HEK293 (cell line): ENCODE measurements around the gene VAT1.
A peak's percentile ranks its signal among the peaks of the same experiment; 100 is the strongest.

Source experiments
- GFI1B ChIP-seq: fragments of 450-650 bp; formaldehyde crosslinking; IDR thresholded peaks from 2 replicates; pipeline ENCODE4 v1.5.1; 2016; ENCODE audit warnings: missing biosample characterization, missing genetic modification characterization
- GLIS1 ChIP-seq: fragments of 450-650 bp; formaldehyde crosslinking; IDR thresholded peaks from 2 replicates; pipeline ENCODE4 v1.5.1; 2016; ENCODE audit warnings: missing biosample characterization, missing genetic modification characterization
- KLF16 ChIP-seq: fragments of 450-650 bp; formaldehyde crosslinking; IDR thresholded peaks from 2 replicates; pipeline ENCODE4 v1.5.1; 2017; ENCODE audit warnings: missing biosample characterization, missing genetic modification characterization
- MYNN ChIP-seq: fragments of 450-650 bp; formaldehyde crosslinking; IDR thresholded peaks from 2 replicates; pipeline ENCODE4 v1.5.1; 2016; ENCODE audit warnings: missing biosample characterization, missing genetic modification characterization, borderline replicate concordance
- ZBTB21 ChIP-seq: fragments of 450-650 bp; formaldehyde crosslinking; IDR thresholded peaks from 2 replicates; pipeline ENCODE4 v1.5.1; 2017; ENCODE audit warnings: missing biosample characterization, missing genetic modification characterization
- ZFP37 ChIP-seq: fragments of 450-650 bp; formaldehyde crosslinking; IDR thresholded peaks from 2 replicates; pipeline ENCODE4 v1.5.1; 2016; ENCODE audit warnings: missing biosample characterization, missing genetic modification characterization
- ZFP69B ChIP-seq: fragments of 450-650 bp; formaldehyde crosslinking; IDR thresholded peaks from 2 replicates; pipeline ENCODE4 v1.5.1; 2016; ENCODE audit warnings: missing biosample characterization, missing genetic modification characterization
- ZNF223 ChIP-seq: fragments of 450-650 bp; formaldehyde crosslinking; IDR thresholded peaks from 2 replicates; pipeline ENCODE4 v1.5.1; 2016; ENCODE audit warnings: missing biosample characterization, missing genetic modification characterization
- ZNF501 ChIP-seq: fragments of 450-650 bp; formaldehyde crosslinking; IDR thresholded peaks from 2 replicates; pipeline ENCODE4 v1.5.1; 2016; ENCODE audit warnings: missing biosample characterization, missing genetic modification characterization
- ZNF558 ChIP-seq: fragments of 450-650 bp; formaldehyde crosslinking; IDR thresholded peaks from 2 replicates; pipeline ENCODE4 v1.5.1; 2016; ENCODE audit warnings: missing biosample characterization, missing genetic modification characterization
- ZNF560 ChIP-seq: fragments of 450-650 bp; formaldehyde crosslinking; IDR thresholded peaks from 2 replicates; pipeline ENCODE4 v1.5.1; 2017; ENCODE audit warnings: missing biosample characterization, missing genetic modification characterization, borderline replicate concordance
- ZNF629 ChIP-seq: fragments of 450-650 bp; formaldehyde crosslinking; IDR thresholded peaks from 2 replicates; pipeline ENCODE4 v1.5.1; 2017; ENCODE audit warnings: missing biosample characterization, missing genetic modification characterization
- ZNF670 ChIP-seq: fragments of 450-650 bp; formaldehyde crosslinking; IDR thresholded peaks from 2 replicates; pipeline ENCODE4 v1.5.1; 2016; ENCODE audit warnings: missing biosample characterization, missing genetic modification characterization, low read depth
- ZNF677 ChIP-seq: fragments of 450-650 bp; IDR thresholded peaks from 2 replicates; pipeline ENCODE4 v1.5.0; 2018; ENCODE audit warnings: missing biosample characterization, mild to moderate bottlenecking, missing genetic modification characterization, moderate library complexity
- TF ChIP-seq, protein P1 (sequence below): fragments of 450-650 bp; formaldehyde crosslinking; IDR thresholded peaks from 2 replicates; pipeline ENCODE4 v1.5.1; 2016; ENCODE audit warnings: missing biosample characterization, missing genetic modification characterization
- TF ChIP-seq, protein P2 (sequence below): fragments of 450-650 bp; formaldehyde crosslinking; IDR thresholded peaks from 2 replicates; pipeline ENCODE4 v1.5.0; 2017; ENCODE audit warnings: missing biosample characterization, missing genetic modification characterization, borderline replicate concordance
- TF ChIP-seq, protein P3 (sequence below): fragments of 450-650 bp; formaldehyde crosslinking; IDR thresholded peaks from 2 replicates; pipeline ENCODE4 v1.5.1; 2016; ENCODE audit warnings: missing biosample characterization, missing genetic modification characterization
- TF ChIP-seq, protein P4 (sequence below): fragments of 450-650 bp; formaldehyde crosslinking; conservative IDR thresholded peaks from 2 replicates; pipeline ENCODE4 v1.5.1; 2016; ENCODE audit warnings: low read depth, missing biosample characterization, missing genetic modification characterization
- TF ChIP-seq, protein P5 (sequence below): fragments of 450-650 bp; formaldehyde crosslinking; IDR thresholded peaks from 2 replicates; pipeline ENCODE4 v1.5.1; 2016; ENCODE audit warnings: missing biosample characterization, missing genetic modification characterization
- TF ChIP-seq, protein P6 (sequence below): fragments of 450-650 bp; formaldehyde crosslinking; IDR thresholded peaks from 2 replicates; pipeline ENCODE4 v1.5.1; 2017; ENCODE audit warnings: missing biosample characterization, missing genetic modification characterization
- TF ChIP-seq, protein P7 (sequence below): fragments of 450-650 bp; formaldehyde crosslinking; IDR thresholded peaks from 2 replicates; pipeline ENCODE4 v1.5.1; 2016; ENCODE audit warnings: missing biosample characterization, missing genetic modification characterization
- TF ChIP-seq, protein P8 (sequence below): fragments of 450-650 bp; formaldehyde crosslinking; IDR thresholded peaks from 2 replicates; pipeline ENCODE4 v1.5.1; 2016; ENCODE audit warnings: missing biosample characterization, missing genetic modification characterization, borderline replicate concordance

The VAT1 gene

DNA sequence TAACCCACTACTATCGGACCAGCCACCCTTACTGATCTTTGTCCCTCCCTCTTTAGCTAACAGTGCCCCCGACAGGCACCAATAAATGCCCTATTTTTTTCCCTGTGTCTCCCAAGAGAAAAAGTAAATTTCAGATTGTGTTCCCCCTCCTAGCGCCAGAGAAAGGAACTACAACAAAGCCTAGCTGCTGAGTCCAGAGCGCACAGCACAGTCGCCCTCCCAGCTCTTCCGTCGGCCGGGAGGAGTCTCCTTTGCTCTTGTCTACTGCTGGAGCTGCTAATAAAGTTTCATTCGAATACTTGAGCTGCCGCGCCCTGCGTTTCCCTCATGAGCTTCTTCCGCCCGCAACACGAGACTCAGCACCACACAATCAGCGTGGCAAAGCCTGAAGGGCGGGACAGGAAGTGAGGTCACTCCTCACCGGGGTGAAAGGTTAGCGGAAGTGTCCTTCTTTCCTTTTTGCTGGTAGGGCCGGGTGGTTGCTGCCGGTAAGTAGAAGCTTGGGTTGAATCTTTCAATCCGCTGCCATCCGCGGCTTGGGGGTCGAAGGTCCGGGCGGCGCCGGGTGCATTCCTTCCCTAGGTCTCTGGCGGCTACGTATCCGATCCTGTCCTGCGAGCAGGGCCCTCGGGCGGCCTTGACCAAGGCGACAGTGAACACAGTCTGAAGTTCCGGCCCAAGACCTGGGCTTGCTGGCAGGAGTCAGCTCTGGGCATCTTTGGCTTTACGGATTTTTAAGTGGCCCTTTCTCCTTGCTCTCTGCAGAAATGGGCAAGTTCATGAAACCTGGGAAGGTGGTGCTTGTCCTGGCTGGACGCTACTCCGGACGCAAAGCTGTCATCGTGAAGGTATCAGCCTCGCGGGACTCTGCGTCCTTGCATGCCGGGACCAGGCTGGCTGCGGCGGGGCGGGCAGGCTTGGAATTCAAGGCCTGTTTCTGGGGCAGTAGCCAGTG lies 23.9 kb downstream of the VAT1 start, which contains the start of gene RPL27 (continued):
- TF ChIP-seq, protein P1, sequence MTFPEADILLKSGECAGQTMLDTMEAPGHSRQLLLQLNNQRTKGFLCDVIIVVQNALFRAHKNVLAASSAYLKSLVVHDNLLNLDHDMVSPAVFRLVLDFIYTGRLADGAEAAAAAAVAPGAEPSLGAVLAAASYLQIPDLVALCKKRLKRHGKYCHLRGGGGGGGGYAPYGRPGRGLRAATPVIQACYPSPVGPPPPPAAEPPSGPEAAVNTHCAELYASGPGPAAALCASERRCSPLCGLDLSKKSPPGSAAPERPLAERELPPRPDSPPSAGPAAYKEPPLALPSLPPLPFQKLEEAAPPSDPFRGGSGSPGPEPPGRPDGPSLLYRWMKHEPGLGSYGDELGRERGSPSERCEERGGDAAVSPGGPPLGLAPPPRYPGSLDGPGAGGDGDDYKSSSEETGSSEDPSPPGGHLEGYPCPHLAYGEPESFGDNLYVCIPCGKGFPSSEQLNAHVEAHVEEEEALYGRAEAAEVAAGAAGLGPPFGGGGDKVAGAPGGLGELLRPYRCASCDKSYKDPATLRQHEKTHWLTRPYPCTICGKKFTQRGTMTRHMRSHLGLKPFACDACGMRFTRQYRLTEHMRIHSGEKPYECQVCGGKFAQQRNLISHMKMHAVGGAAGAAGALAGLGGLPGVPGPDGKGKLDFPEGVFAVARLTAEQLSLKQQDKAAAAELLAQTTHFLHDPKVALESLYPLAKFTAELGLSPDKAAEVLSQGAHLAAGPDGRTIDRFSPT, result peak; percentile 87
- TF ChIP-seq ZNF677, result no peak
- TF ChIP-seq ZNF560 (tag by site-specific recombination), result no peak
- TF ChIP-seq ZNF558, result peak; percentile 91; the same call in 1 of the 2 replicates
- peak; percentile 95 for TF ChIP-seq ZBTB21 (tag by site-specific recombination)
- peak; percentile 99 for TF ChIP-seq KLF16 (tag by site-specific recombination)
- TF ChIP-seq, protein P2, sequence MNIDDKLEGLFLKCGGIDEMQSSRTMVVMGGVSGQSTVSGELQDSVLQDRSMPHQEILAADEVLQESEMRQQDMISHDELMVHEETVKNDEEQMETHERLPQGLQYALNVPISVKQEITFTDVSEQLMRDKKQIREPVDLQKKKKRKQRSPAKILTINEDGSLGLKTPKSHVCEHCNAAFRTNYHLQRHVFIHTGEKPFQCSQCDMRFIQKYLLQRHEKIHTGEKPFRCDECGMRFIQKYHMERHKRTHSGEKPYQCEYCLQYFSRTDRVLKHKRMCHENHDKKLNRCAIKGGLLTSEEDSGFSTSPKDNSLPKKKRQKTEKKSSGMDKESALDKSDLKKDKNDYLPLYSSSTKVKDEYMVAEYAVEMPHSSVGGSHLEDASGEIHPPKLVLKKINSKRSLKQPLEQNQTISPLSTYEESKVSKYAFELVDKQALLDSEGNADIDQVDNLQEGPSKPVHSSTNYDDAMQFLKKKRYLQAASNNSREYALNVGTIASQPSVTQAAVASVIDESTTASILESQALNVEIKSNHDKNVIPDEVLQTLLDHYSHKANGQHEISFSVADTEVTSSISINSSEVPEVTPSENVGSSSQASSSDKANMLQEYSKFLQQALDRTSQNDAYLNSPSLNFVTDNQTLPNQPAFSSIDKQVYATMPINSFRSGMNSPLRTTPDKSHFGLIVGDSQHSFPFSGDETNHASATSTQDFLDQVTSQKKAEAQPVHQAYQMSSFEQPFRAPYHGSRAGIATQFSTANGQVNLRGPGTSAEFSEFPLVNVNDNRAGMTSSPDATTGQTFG, result no peak; the same call in 1 of the 2 replicates
- peak; percentile 98 for TF ChIP-seq ZNF629 (tag by site-specific recombination)
- TF ChIP-seq, protein P3, sequence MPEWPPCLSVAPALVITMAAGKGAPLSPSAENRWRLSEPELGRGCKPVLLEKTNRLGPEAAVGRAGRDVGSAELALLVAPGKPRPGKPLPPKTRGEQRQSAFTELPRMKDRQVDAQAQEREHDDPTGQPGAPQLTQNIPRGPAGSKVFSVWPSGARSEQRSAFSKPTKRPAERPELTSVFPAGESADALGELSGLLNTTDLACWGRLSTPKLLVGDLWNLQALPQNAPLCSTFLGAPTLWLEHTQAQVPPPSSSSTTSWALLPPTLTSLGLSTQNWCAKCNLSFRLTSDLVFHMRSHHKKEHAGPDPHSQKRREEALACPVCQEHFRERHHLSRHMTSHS (tag by site-specific recombination), result no peak
- TF ChIP-seq, protein P4, sequence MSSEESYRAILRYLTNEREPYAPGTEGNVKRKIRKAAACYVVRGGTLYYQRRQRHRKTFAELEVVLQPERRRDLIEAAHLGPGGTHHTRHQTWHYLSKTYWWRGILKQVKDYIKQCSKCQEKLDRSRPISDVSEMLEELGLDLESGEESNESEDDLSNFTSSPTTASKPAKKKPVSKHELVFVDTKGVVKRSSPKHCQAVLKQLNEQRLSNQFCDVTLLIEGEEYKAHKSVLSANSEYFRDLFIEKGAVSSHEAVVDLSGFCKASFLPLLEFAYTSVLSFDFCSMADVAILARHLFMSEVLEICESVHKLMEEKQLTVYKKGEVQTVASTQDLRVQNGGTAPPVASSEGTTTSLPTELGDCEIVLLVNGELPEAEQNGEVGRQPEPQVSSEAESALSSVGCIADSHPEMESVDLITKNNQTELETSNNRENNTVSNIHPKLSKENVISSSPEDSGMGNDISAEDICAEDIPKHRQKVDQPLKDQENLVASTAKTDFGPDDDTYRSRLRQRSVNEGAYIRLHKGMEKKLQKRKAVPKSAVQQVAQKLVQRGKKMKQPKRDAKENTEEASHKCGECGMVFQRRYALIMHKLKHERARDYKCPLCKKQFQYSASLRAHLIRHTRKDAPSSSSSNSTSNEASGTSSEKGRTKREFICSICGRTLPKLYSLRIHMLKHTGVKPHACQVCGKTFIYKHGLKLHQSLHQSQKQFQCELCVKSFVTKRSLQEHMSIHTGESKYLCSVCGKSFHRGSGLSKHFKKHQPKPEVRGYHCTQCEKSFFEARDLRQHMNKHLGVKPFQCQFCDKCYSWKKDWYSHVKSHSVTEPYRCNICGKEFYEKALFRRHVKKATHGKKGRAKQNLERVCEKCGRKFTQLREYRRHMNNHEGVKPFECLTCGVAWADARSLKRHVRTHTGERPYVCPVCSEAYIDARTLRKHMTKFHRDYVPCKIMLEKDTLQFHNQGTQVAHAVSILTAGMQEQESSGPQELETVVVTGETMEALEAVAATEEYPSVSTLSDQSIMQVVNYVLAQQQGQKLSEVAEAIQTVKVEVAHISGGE (tag by site-specific recombination), result peak; percentile 97
- TF ChIP-seq ZFP37 (tag by site-specific recombination), result peak; percentile 94
- TF ChIP-seq, protein P5, sequence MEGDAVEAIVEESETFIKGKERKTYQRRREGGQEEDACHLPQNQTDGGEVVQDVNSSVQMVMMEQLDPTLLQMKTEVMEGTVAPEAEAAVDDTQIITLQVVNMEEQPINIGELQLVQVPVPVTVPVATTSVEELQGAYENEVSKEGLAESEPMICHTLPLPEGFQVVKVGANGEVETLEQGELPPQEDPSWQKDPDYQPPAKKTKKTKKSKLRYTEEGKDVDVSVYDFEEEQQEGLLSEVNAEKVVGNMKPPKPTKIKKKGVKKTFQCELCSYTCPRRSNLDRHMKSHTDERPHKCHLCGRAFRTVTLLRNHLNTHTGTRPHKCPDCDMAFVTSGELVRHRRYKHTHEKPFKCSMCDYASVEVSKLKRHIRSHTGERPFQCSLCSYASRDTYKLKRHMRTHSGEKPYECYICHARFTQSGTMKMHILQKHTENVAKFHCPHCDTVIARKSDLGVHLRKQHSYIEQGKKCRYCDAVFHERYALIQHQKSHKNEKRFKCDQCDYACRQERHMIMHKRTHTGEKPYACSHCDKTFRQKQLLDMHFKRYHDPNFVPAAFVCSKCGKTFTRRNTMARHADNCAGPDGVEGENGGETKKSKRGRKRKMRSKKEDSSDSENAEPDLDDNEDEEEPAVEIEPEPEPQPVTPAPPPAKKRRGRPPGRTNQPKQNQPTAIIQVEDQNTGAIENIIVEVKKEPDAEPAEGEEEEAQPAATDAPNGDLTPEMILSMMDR, result peak; percentile 94
- no peak; the same call in 1 of the 2 replicates for TF ChIP-seq GFI1B
- no peak for TF ChIP-seq ZNF670
- peak; percentile 58; the same call in 1 of the 2 replicates for TF ChIP-seq GLIS1 (tag by site-specific recombination)
- TF ChIP-seq, protein P6, sequence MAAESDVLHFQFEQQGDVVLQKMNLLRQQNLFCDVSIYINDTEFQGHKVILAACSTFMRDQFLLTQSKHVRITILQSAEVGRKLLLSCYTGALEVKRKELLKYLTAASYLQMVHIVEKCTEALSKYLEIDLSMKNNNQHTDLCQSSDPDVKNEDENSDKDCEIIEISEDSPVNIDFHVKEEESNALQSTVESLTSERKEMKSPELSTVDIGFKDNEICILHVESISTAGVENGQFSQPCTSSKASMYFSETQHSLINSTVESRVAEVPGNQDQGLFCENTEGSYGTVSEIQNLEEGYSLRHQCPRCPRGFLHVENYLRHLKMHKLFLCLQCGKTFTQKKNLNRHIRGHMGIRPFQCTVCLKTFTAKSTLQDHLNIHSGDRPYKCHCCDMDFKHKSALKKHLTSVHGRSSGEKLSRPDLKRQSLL (tag by site-specific recombination), result peak; percentile 98
- peak; percentile 97 for TF ChIP-seq ZNF501
- peak; percentile 66 for TF ChIP-seq MYNN (tag by site-specific recombination)
- peak; percentile 74; the same call in 1 of the 2 replicates for TF ChIP-seq ZNF223 (tag by site-specific recombination)
- peak; percentile 92 for TF ChIP-seq ZFP69B (tag by site-specific recombination)
- TF ChIP-seq, protein P7, sequence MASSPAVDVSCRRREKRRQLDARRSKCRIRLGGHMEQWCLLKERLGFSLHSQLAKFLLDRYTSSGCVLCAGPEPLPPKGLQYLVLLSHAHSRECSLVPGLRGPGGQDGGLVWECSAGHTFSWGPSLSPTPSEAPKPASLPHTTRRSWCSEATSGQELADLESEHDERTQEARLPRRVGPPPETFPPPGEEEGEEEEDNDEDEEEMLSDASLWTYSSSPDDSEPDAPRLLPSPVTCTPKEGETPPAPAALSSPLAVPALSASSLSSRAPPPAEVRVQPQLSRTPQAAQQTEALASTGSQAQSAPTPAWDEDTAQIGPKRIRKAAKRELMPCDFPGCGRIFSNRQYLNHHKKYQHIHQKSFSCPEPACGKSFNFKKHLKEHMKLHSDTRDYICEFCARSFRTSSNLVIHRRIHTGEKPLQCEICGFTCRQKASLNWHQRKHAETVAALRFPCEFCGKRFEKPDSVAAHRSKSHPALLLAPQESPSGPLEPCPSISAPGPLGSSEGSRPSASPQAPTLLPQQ (tag by site-specific recombination), result peak; percentile 89
- TF ChIP-seq, protein P8, sequence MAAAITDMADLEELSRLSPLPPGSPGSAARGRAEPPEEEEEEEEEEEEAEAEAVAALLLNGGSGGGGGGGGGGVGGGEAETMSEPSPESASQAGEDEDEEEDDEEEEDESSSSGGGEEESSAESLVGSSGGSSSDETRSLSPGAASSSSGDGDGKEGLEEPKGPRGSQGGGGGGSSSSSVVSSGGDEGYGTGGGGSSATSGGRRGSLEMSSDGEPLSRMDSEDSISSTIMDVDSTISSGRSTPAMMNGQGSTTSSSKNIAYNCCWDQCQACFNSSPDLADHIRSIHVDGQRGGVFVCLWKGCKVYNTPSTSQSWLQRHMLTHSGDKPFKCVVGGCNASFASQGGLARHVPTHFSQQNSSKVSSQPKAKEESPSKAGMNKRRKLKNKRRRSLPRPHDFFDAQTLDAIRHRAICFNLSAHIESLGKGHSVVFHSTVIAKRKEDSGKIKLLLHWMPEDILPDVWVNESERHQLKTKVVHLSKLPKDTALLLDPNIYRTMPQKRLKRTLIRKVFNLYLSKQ, result no peak
